Spleen (tissue), 7 donors: Measurements from ENCODE around the gene EFCAB8.

Experiments
- CTCF ChIP-seq, 11 experiments: fragments of 200-600 bp in 7 of 11; fragments of 450-650 bp in 4 of 11; sonication (generic) in 4 of 11; IDR thresholded peaks in 8 of 11; conservative IDR thresholded peaks in 3 of 11; 1 replicate in 7 of 11; 2 replicates in 4 of 11; pipeline versions ENCODE4 v1.4.0 to v1.8.0; 2016 to 2021; ENCODE audit warnings: antibody characterized with exemption in 11 of 11, inconsistent platforms in 4 of 11, mild to moderate bottlenecking in 1 of 11
- POLR2A ChIP-seq, 3 donors: fragments of 450-650 bp; IDR thresholded peaks; one replicate each; pipeline ENCODE4 v1.5.1; 2017; ENCODE audit warnings: antibody characterized with exemption in 3 of 3, mild to moderate bottlenecking in 1 of 3
- POLR2AphosphoS5 ChIP-seq, 3 donors: sonication (generic); formaldehyde crosslinking; IDR thresholded peaks; one replicate each; pipeline ENCODE4 v1.5.1; 2017; ENCODE audit warnings: antibody characterized with exemption in 3 of 3
- donor health status: DM: no; HTN: no; CAD: no; lungs with moderate emphysema.
- donor health status: DM: no; HTN: no; CAD: no.
- donor health status: DM: no; HTN: no; CAD: no.

- no peak for TF ChIP-seq POLR2A (IDR thresholded peaks at IDR 0.05)
- TF ChIP-seq CTCF (IDR thresholded peaks at IDR 0.05 in 8 of 11, conservative IDR thresholded peaks at IDR 0.05 in 3 of 11) = no peak
- TF ChIP-seq POLR2AphosphoS5 (IDR thresholded peaks at IDR 0.05) = no peak
These were observed 15.8 kb upstream of the EFCAB8 start for GRCh38 chr20:32842688-32843524.
